ENCODE data around the gene XYLB. TPM values are rescaled to one million over a fixed set of nuclear protein-coding genes. Genes with fewer than 3 reads are reported as not detected.

XYLB gene
- polyA plus RNA-seq, 1 of the 3 experiments (the other 2 are of a cell fraction), result 2.7 TPM

DNA sequence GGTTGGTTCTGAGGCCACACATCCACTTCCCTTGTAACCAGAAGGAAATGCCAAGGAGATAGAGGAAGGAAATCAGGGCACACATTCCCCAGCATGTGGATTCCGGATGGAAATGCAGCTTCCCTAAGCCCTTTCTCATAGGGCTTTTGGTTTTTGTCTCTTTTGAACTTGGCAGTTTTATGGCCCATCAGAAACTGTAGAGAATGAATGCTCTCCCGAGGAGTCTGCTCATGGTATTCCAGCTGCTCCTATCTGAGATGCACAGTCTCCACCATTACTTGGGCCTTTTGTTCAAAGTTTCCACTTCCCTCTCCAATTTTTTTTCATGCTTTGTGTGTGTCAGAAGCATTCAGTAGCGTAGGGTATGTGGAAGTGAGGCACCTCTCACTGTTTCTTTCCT is 21.2 kb downstream of the XYLB start:
- ChIA-PET CTCF (no interaction called here), POLR2A (no interaction called here)
- Histone ChIP-seq H3K27ac (ENCODE audit: low read depth in 2 of 2, low read length in 1 of 2) (no peak overlapping the region), H3K9me2 (no peaks in the 10 kb centered on the region), H3K27me3 (ENCODE audit: insufficient read depth) (no peaks in the 10 kb centered on the region), H3K4me1 (ENCODE audit: control insufficient read depth in 1 of 2, insufficient read depth in 2 of 2, low read depth in 1 of 2, low read length in 1 of 2) (no peaks in the 10 kb centered on the region), H2AFZ (ENCODE audit: low read depth) (no peak overlapping the region), H3K79me2 (ENCODE audit: insufficient read depth) (no peaks in the 10 kb centered on the region), H4K20me1 (ENCODE audit: insufficient read depth) (no peaks in the 10 kb centered on the region), H3K4me2 (no peak overlapping the region), H3K36me3 (replicated peaks in 1 of 2; ENCODE audit: control insufficient read depth in 1 of 2, insufficient read depth in 2 of 2, low read length in 1 of 2) (peaks cover 0 to 8% of the 10 kb centered on the region in 2 experiments), H3F3A (replicated peaks; ENCODE audit: insufficient read depth) (no peaks in the 10 kb centered on the region), H3K9me3 (no peaks in the 10 kb centered on the region), H3K4me3 (ENCODE audit: low read depth in 2 of 2, low read length in 1 of 2) (no peak overlapping the region), H3K9ac (no peak overlapping the region)
- TF ChIP-seq, protein P1, sequence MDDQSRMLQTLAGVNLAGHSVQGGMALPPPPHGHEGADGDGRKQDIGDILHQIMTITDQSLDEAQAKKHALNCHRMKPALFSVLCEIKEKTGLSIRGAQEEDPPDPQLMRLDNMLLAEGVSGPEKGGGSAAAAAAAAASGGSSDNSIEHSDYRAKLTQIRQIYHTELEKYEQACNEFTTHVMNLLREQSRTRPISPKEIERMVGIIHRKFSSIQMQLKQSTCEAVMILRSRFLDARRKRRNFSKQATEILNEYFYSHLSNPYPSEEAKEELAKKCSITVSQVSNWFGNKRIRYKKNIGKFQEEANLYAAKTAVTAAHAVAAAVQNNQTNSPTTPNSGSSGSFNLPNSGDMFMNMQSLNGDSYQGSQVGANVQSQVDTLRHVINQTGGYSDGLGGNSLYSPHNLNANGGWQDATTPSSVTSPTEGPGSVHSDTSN (IDR thresholded peaks at IDR 0.05), result no peak
- TF ChIP-seq EP300 (IDR thresholded peaks at IDR 0.05; ENCODE audit: borderline replicate concordance in 1 of 2, low read depth in 1 of 2, low read length in 1 of 2) (no peak), TAF1 (IDR thresholded peaks at IDR 0.05; ENCODE audit: borderline replicate concordance, low read depth, low read length) (no peak), NRF1 (IDR thresholded peaks at IDR 0.05; ENCODE audit: low read depth, low read length) (no peak), CHD2 (IDR thresholded peaks at IDR 0.05; ENCODE audit: low read length, partially characterized antibody) (no peak)
- DNase-seq, result no peak
- WGBS (ENCODE audit: low lambda C conversion rate), result 94% methylated on average over 3 of the region's 3 CpGs

DNA sequence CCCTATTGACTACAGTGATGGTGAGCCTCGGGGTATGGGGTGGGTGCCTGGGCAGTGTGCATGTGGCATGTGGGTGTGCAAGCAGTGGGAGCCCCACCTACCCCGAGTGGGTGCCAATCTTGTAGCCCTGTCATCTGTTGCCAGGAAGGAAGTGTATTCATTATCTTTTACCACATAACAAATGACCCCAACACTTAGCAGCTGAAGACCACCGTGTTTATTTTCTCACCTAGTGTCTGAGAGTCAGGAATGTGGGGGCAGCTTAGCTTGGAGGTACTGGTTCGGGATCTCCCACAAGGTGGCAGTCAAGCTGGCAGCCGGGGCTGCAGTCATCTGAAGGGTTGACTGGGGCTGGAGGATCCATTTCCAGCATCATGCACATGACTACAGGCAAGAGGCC is 21.7 kb downstream of the XYLB start:
- H3K9ac ChIP-seq, result no peak overlapping the region
- no peak for DNase-seq
- 87% methylated on average over 3 of the region's 5 CpGs for WGBS (ENCODE audit: low lambda C conversion rate)
- H3K79me2 ChIP-seq (ENCODE audit: insufficient read depth), result no peaks in the 10 kb centered on the region
- no peaks in the 10 kb centered on the region for H3K9me3 ChIP-seq
- POLR2A ChIA-PET, result no interaction called here
- H3K27ac ChIP-seq (ENCODE audit: low read depth in 2 of 2, low read length in 1 of 2), result no peak overlapping the region
- CTCF ChIA-PET, result interaction anchor here (1.8 kb wide), 1 partner anchor 22 kb away, joined by 12 read pairs; the partner anchor contains the start of gene XYLB
- no peaks in the 10 kb centered on the region for H4K20me1 ChIP-seq (ENCODE audit: insufficient read depth)
- no peaks in the 10 kb centered on the region for H3K4me1 ChIP-seq (ENCODE audit: control insufficient read depth in 1 of 2, insufficient read depth in 2 of 2, low read depth in 1 of 2, low read length in 1 of 2)
- H3K4me3 ChIP-seq (ENCODE audit: low read depth in 2 of 2, low read length in 1 of 2), result no peak overlapping the region
- peaks cover 0 to 10% of the 10 kb centered on the region in 2 experiments for H3K36me3 ChIP-seq (replicated peaks in 1 of 2; ENCODE audit: control insufficient read depth in 1 of 2, insufficient read depth in 2 of 2, low read length in 1 of 2)
- H3K4me2 ChIP-seq, result no peak overlapping the region
- no peaks in the 10 kb centered on the region for H3K27me3 ChIP-seq (ENCODE audit: insufficient read depth)
- H3F3A ChIP-seq (replicated peaks; ENCODE audit: insufficient read depth), result no peaks in the 10 kb centered on the region
- H2AFZ ChIP-seq (ENCODE audit: low read depth), result no peak overlapping the region
- TF ChIP-seq SMC3 (IDR thresholded peaks at IDR 0.05; ENCODE audit: low read depth, low read length) (no peak), RFX5 (IDR thresholded peaks at IDR 0.05; ENCODE audit: low read length) (0 out of 2 replicates have a peak, but pooled peaks have one; percentile 26), MXI1 (IDR thresholded peaks at IDR 0.05; ENCODE audit: low read depth, low read length) (no peak)
- no peaks in the 10 kb centered on the region for H3K9me2 ChIP-seq

DNA sequence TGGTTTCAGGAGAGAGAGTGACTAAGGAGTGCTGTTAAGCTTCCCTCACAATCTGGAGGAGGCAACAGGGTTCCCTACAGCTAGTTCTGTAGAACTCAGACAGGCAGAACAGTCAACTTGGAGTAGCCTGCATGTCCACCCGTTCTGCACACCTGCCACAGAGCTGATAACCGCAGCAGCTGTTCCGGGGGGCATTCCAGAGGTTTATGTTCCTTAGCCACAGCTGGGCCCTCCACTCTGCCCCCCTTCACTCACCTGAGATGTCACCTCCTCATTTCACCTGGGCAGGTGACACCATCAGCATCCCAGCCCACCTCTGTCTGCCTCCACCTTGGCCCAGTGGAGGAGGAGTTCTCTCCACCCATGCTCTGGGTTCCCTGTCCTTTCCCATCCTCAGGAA is 22.6 kb downstream of the XYLB start:
- H3K36me3 ChIP-seq (replicated peaks in 1 of 2; ENCODE audit: control insufficient read depth in 1 of 2, insufficient read depth in 2 of 2, low read length in 1 of 2), result peaks cover 0 to 10% of the 10 kb centered on the region in 2 experiments
- no peak overlapping the region for H3K4me3 ChIP-seq (ENCODE audit: low read depth in 2 of 2, low read length in 1 of 2)
- POLR2A ChIA-PET, result interaction anchor here (0.6 kb wide), 1 partner anchor 83 kb away, joined by 3 read pairs; no protein-coding TSS in a partner anchor
- DNase-seq, result no peak
- no CpG with 5 or more reads among the region's 3 CpGs for WGBS (ENCODE audit: low lambda C conversion rate)
- no peaks in the 10 kb centered on the region for H3K27me3 ChIP-seq (ENCODE audit: insufficient read depth)
- H3K27ac ChIP-seq (ENCODE audit: low read depth in 2 of 2, low read length in 1 of 2), result no peak overlapping the region
- CTCF ChIA-PET, result interaction anchor here (1.8 to 1.9 kb wide), 2 partner anchors 14 to 23 kb away, joined by 5 to 12 read pairs; partner anchors contain the start of gene XYLB
- H3K4me2 ChIP-seq, result no peak overlapping the region
- H3K9me2 ChIP-seq, result no peaks in the 10 kb centered on the region
- H3K79me2 ChIP-seq (ENCODE audit: insufficient read depth), result no peaks in the 10 kb centered on the region
- H3K9ac ChIP-seq, result no peak overlapping the region
- H4K20me1 ChIP-seq (ENCODE audit: insufficient read depth), result no peaks in the 10 kb centered on the region
- no peaks in the 10 kb centered on the region for H3K9me3 ChIP-seq
- no peaks in the 10 kb centered on the region for H3K4me1 ChIP-seq (ENCODE audit: control insufficient read depth in 1 of 2, insufficient read depth in 2 of 2, low read depth in 1 of 2, low read length in 1 of 2)
- H3F3A ChIP-seq (replicated peaks; ENCODE audit: insufficient read depth), result no peaks in the 10 kb centered on the region
- H2AFZ ChIP-seq (ENCODE audit: low read depth), result no peak overlapping the region
- no peak for TF ChIP-seq MXI1 (IDR thresholded peaks at IDR 0.05; ENCODE audit: low read depth, low read length)
- no peak for TF ChIP-seq GABPA (IDR thresholded peaks at IDR 0.05; ENCODE audit: low read depth)
- no peak for TF ChIP-seq RFX5 (IDR thresholded peaks at IDR 0.05; ENCODE audit: low read length)
- no peak for TF ChIP-seq ELF1 (IDR thresholded peaks at IDR 0.05)
- no peak for TF ChIP-seq EP300 (IDR thresholded peaks at IDR 0.05; ENCODE audit: borderline replicate concordance in 1 of 2, low read depth in 1 of 2, low read length in 1 of 2)
- TF ChIP-seq, protein P2, sequence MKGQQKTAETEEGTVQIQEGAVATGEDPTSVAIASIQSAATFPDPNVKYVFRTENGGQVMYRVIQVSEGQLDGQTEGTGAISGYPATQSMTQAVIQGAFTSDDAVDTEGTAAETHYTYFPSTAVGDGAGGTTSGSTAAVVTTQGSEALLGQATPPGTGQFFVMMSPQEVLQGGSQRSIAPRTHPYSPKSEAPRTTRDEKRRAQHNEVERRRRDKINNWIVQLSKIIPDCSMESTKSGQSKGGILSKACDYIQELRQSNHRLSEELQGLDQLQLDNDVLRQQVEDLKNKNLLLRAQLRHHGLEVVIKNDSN (IDR thresholded peaks at IDR 0.05; ENCODE audit: borderline replicate concordance, low read depth), result no peak
- TF ChIP-seq, protein P3, sequence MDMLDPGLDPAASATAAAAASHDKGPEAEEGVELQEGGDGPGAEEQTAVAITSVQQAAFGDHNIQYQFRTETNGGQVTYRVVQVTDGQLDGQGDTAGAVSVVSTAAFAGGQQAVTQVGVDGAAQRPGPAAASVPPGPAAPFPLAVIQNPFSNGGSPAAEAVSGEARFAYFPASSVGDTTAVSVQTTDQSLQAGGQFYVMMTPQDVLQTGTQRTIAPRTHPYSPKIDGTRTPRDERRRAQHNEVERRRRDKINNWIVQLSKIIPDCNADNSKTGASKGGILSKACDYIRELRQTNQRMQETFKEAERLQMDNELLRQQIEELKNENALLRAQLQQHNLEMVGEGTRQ (IDR thresholded peaks at IDR 0.05; ENCODE audit: borderline replicate concordance, low read depth, low read length), result no peak
- no peak for TF ChIP-seq FOXJ3 (CRISPR knock-in tag; IDR thresholded peaks at IDR 0.05)
- TF ChIP-seq NFIC (IDR thresholded peaks at IDR 0.05; ENCODE audit: borderline replicate concordance), result no peak
- TF ChIP-seq MEF2A (IDR thresholded peaks at IDR 0.05; ENCODE audit: borderline replicate concordance, low read depth), result no peak
- no peak for TF ChIP-seq RCOR1 (IDR thresholded peaks at IDR 0.05; ENCODE audit: low read length)
- TF ChIP-seq, protein P1 (IDR thresholded peaks at IDR 0.05), result no peak
- TF ChIP-seq YY1 (IDR thresholded peaks at IDR 0.05; ENCODE audit: low read depth), result no peak
- TF ChIP-seq TAF1 (IDR thresholded peaks at IDR 0.05; ENCODE audit: borderline replicate concordance, low read depth, low read length), result no peak
- no peak for TF ChIP-seq CHD2 (IDR thresholded peaks at IDR 0.05; ENCODE audit: low read length, partially characterized antibody)
- TF ChIP-seq, protein P4, sequence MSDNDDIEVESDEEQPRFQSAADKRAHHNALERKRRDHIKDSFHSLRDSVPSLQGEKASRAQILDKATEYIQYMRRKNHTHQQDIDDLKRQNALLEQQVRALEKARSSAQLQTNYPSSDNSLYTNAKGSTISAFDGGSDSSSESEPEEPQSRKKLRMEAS (IDR thresholded peaks at IDR 0.05; ENCODE audit: low read depth), result no peak
